ENCODE results near the gene SKIC3.

Gene SKIC3

DNA sequence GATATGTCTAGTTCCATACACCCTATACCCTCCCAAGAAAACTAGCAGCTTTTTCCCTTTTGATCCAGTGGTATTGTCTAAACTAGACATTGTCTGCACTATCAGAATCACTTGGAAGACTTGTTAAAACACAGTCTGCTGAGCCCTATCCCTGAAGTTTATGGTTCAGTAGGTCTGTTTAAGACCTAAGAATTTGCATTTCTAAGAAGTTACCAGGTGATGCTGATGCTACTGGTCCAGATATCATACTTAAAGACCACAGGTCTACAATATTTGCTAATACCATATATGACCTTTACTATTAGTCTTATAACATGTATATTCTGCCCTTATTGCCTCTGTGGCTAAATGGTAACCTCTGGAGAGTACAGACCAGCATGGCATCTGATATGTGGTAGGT is 23.3 kb downstream of the SKIC3 start:
- no peak for DNase-seq (ENCODE audit: low read depth in 2 of 2)

DNA sequence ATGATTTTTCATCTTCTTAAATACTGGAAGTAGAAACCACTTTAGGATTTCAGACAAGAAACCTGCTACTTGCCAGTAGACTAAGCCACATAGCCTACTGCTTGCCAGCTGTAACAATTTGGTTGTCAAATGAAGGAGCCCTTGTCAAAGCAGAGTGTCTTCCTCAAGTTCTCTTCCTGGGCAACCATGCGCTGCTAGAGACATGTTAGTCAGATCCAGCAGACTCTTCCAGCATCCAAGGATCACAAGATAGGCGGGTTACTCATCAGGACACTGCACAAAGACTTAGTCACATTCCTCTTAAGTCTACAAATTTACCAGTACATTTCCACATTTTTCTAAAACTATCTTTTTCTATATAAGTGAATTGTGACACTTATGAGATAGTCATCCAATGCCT is 24.4 kb downstream of the SKIC3 start:
- DNase-seq (ENCODE audit: low read depth in 2 of 2), result no peak

DNA sequence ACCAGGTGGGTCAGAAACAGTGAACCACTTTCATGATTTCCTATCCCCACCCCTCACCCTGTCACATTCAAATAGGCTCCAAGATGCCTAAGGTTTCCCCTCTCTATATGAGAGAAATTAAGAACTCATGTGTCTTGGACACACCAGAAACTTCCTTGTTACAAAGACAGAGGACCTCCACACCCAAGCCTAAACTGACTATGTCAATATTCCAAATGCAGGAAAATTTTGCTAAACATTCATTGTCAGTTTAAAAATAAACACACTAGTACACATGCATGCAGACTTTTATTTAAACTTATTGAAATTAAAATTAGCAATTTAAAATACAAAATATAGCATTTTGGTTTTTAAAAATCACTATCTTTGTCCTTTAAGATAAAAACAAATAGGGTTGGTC is 26.2 kb downstream of the SKIC3 start:
- DNase-seq (ENCODE audit: low read depth in 2 of 2), result no peak

DNA sequence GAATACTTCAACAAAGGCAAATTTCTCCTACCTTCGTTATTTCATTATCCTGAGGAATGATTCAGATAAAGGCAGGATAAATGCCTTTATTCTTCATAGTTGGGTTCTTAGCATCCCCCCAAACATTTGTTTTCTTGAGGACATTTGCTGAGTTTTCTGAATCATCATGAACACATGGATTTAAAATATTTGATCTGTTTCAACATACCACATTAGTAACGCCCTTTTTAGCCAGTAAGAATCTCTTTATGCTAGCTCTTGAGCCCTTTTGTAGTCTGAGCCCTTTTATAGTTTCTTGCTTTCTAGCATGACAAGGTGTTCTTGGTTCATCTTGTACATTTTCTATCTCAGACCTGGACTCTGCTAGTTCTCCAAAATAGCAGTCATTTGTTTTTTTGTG is 27.9 kb downstream of the SKIC3 start:
- DNase-seq (ENCODE audit: low read depth in 2 of 2), result no peak

DNA sequence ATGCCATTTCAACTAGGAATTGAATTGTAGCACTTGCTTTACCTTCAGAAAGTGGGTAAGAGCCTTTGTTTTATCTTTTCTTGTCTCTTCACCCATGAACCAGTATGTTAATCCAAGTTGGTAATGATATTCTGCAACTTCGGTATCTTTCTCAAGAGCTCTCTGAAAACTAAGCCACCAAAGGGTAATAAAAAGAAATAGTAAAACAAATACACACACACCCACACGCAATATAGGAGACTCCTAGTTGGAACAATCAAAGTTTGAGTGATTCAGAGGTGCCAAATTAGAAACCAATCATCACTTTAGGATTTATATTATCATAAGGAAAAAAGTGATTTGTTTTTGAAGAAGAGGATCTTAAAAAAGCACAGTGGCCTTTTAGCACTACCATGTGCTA is 30.4 kb downstream of the SKIC3 start:
- no peak for DNase-seq (ENCODE audit: low read depth in 2 of 2)

DNA sequence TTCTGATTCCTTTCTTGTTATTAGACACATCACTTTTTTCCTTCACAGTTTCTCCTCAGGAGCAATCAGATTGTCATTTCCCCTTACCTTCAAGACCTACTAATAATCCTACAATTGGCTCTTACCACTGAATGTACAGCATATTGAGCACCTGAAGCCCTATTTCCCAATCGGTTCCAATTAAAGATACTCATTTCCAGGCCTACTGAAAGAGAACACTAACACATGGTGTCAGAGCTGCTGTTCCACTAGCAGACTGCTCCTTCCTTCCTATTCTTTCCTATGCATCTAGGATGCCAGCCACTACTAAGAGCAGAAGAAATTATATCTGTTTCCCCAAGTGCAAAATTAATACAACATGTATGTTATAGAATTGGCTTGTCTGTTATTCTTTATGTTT is 34.6 kb downstream of the SKIC3 start:
- no peak for DNase-seq (ENCODE audit: low read depth in 2 of 2)

DNA sequence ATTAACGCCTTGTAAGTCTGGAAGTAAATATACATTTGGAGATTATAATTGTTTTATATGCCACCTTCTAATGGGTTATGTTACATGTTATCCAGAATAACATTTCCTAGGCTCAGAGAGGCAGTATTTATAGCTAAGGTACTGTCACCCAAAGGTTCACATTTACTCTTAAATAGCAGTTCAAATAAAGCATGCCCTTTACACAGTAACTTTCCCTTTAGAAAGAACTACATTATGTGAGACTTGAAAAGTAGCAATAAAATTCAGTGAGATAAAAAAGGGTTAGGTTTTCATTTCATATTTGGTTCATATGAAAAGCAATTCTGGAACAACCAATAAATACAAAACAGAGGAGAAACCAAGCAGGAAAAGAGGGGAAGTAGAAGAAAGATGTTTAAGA is 35.1 kb downstream of the SKIC3 start:
- no peak for DNase-seq (ENCODE audit: low read depth in 2 of 2)

DNA sequence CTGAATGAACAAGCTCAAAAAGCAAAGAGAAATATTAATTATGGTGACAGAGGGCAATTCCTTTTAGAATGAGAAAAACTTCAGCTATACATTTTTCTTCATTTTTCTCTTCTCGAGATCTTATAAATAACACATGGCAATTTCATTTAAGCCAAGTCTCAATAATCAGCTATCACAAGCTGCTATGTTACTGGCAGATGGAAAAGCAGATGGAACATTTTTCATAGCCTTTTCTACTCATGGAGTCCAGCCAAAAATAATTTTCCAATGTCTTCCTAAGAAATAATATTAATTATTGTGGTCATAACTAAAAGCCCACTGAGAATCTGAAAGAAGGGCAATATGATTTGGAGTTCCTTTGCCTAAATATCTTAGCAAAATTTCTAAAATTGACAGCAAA is 35.6 kb downstream of the SKIC3 start:
- no peak for DNase-seq (ENCODE audit: low read depth in 2 of 2)

DNA sequence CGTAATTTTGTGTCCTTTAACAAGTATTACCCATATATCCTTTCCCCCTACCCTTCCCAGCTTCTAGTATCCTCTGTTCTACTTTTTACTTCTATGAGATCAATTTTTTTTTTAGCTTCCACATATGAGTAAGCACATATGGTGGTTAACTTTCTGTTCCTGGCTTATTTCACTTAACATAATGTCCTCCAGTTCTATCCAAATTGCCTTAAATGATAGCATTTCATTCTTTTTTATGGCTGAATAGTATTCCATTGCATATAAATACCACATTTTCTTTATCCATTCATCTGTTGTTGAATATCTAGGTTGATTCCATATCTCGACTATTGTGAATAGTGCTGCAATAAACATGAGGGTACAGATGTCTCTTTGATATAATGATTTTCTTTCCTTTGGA is 36.4 kb downstream of the SKIC3 start:
- no peak for DNase-seq (ENCODE audit: low read depth in 2 of 2)

DNA sequence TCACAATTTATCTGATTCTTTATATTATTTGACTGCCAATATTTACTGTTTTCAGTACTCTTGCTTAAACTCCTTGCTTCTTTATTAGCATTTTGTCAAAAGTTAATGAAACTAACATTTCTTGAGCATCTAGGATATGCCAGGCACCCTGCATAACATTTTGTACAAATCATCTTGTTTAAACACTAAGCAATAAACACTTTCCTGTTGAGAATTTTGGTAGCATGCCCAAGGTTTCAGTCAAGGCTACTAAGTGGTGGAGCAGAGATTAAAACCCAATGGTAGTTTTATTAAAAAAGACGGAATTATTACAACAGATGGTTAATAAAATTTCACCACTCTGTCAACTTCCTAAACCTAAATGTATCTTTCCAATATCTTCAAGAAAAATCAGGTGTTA is 43.2 kb downstream of the SKIC3 start:
- DNase-seq (ENCODE audit: low read depth in 2 of 2), result no peak

DNA sequence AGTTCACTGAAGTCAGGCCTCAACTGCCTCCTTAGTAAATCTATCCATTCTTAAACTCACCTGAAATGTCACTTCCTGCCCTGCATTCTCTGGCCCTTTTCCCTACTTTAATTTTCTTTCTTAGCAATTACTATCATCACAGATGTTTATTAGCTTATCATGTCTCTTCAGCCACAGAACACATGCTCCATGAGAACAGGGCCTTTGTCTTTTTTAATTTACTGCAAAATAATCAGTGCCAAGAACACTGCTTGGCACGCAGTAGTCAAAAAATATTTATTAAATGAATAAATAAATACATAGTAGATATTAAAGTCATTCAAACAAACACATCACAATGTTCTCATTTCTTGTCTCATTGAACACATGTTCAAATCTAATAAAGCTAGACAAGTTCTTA is 46.2 kb downstream of the SKIC3 start:
- DNase-seq (ENCODE audit: low read depth in 2 of 2), result no peak

All from stimulated activated CD8-positive, alpha-beta memory T cell treated with anti-CD3 and anti-CD28 coated beads, Interleukin-7, amount 100 ng/mL, for 1 hour (primary cell).